Measurements from ENCODE around the gene TSTD2.

TSTD2 gene

DNA sequence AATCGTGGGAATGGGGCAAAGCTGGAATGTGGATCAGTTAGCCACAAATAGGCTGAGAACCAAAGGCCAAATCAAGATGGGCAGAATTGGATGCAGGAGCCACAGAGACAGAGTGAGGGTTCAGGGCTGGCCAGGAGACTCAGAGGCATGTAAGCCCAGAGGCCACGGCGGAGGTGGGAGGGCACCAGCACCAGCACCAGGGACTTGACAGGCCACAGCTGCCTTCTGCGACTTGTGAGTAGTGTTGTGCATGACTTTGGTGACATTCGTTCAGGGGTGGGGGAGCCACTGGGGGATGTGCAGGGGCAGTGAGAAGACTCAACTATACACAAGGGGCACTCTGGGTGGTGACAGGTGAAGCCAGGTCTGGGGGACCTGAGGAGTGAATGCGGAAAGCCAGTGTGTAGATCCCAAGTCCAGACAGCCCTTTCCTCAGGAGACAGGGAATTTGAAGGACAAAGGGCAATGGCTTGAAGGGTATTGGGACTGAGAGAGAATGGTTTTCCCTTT lies 78.5 kb downstream of the TSTD2 start:
- Histone ChIP-seq H3K79me2 (no peaks in the 10 kb centered on the region), H3K4me1 (peaks cover 8% of the 10 kb centered on the region)

DNA sequence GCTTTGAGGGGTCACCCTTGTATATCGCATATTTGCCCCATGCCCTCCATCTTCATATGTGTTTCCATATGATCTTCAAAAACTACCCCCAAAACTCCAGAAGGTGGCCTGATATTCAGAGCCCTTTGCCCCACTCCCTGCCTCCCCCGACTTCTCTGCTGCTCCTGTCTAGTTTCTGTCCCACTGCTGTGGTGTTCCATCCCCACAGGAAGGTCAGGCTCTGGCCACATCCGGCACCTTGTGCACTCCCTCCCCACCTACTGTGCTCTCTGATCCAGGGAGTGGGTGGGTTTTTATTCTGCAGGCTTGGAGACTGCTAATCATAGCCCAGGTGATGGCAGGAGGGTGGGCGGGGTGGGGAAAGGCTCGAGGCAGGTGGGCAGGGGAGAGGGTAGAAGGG lies 79.3 kb downstream of the TSTD2 start:
- H3K9me3 ChIP-seq (ENCODE audit: control insufficient read depth, low read length): no peaks in the 10 kb centered on the region
- H3K4me2 ChIP-seq (ENCODE audit: low read length): no peak overlapping the region
- TF ChIP-seq, protein P1, sequence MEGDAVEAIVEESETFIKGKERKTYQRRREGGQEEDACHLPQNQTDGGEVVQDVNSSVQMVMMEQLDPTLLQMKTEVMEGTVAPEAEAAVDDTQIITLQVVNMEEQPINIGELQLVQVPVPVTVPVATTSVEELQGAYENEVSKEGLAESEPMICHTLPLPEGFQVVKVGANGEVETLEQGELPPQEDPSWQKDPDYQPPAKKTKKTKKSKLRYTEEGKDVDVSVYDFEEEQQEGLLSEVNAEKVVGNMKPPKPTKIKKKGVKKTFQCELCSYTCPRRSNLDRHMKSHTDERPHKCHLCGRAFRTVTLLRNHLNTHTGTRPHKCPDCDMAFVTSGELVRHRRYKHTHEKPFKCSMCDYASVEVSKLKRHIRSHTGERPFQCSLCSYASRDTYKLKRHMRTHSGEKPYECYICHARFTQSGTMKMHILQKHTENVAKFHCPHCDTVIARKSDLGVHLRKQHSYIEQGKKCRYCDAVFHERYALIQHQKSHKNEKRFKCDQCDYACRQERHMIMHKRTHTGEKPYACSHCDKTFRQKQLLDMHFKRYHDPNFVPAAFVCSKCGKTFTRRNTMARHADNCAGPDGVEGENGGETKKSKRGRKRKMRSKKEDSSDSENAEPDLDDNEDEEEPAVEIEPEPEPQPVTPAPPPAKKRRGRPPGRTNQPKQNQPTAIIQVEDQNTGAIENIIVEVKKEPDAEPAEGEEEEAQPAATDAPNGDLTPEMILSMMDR (IDR thresholded peaks at IDR 0.05): no peak
- no peaks in the 10 kb centered on the region for H3K36me3 ChIP-seq (ENCODE audit: control insufficient read depth, insufficient read depth, low read length)
- H3K27me3 ChIP-seq (ENCODE audit: control insufficient read depth, insufficient read depth, low read length): no peaks in the 10 kb centered on the region
- no peak overlapping the region for H2AFZ ChIP-seq
- H3K4me3 ChIP-seq (ENCODE audit: low read depth, low read length): no peak overlapping the region
- H3K4me1 ChIP-seq: peaks cover 6% of the 10 kb centered on the region
- H3K27ac ChIP-seq: no peak overlapping the region
- no peaks in the 10 kb centered on the region for H3K79me2 ChIP-seq
- H3K9ac ChIP-seq: no peak overlapping the region

More for the DNA sequence above, 78.5 kb downstream of the TSTD2 start:
- Histone ChIP-seq H3K4me3 (ENCODE audit: low read depth, low read length) (no peak overlapping the region), H3K9me3 (ENCODE audit: control insufficient read depth, low read length) (no peaks in the 10 kb centered on the region), H3K9ac (no peak overlapping the region), H3K27me3 (ENCODE audit: control insufficient read depth, insufficient read depth, low read length) (no peaks in the 10 kb centered on the region), H3K4me2 (ENCODE audit: low read length) (no peak overlapping the region), H2AFZ (no peak overlapping the region), H3K36me3 (ENCODE audit: control insufficient read depth, insufficient read depth, low read length) (no peaks in the 10 kb centered on the region), H3K27ac (no peak overlapping the region)
- TF ChIP-seq, protein P1 (IDR thresholded peaks at IDR 0.05): no peak

DNA sequence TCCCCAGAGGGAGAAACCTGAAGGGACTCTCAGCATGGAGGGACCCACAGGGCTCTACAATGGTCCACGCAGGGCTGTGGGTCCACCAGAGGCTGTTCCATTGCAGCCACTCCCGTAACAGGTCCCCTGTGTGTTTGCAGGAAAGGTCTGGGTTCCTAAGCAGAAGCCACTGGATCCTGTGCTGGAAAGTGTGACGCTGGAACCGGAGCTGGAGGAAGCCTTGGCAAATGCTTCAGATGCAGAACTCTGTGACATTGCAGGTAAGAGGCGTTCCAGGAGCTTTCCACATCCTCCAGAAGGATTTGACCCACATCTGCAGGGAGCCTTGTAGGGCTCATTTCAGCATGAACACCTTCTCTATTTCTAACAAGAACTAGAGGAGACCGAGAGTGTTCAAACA lies 80.0 kb downstream of the TSTD2 start:
- no peaks in the 10 kb centered on the region for H3K27me3 ChIP-seq (ENCODE audit: control insufficient read depth, insufficient read depth, low read length)
- H3K4me1 ChIP-seq: peaks cover 6% of the 10 kb centered on the region
- TF ChIP-seq, protein P1 (IDR thresholded peaks at IDR 0.05): no peak
- no peak overlapping the region for H3K9ac ChIP-seq
- H3K4me3 ChIP-seq (ENCODE audit: low read depth, low read length): no peak overlapping the region
- H3K36me3 ChIP-seq (ENCODE audit: control insufficient read depth, insufficient read depth, low read length): no peaks in the 10 kb centered on the region
- H3K27ac ChIP-seq: no peak overlapping the region
- H3K4me2 ChIP-seq (ENCODE audit: low read length): no peak overlapping the region
- no peaks in the 10 kb centered on the region for H3K79me2 ChIP-seq
- no peak overlapping the region for H2AFZ ChIP-seq
- H3K9me3 ChIP-seq (ENCODE audit: control insufficient read depth, low read length): no peaks in the 10 kb centered on the region

DNA sequence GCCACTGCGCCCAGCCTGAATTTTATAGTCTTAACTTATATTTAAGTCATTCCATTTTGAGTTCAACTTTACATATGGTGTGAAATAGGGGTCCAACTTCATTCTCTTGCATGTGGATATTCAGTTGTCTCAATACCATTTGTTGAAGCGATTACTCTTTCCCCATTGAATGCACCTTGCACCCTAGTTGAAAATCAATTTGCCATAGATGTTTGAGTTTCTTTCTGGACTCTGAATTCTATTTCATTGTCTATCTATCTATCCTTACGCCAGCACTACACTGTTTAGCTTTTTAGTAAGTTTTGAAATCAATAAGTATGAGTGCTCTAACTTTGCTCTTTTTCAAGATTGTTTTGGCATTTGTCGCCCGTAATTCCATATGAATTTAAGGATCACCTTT lies 81.9 kb downstream of the TSTD2 start:
- Histone ChIP-seq H3K4me1 (no peaks in the 10 kb centered on the region), H3K9ac (no peak overlapping the region), H3K36me3 (ENCODE audit: control insufficient read depth, insufficient read depth, low read length) (no peaks in the 10 kb centered on the region), H3K9me3 (ENCODE audit: control insufficient read depth, low read length) (no peaks in the 10 kb centered on the region), H3K4me3 (ENCODE audit: low read depth, low read length) (no peak overlapping the region), H3K4me2 (ENCODE audit: low read length) (no peak overlapping the region), H2AFZ (no peak overlapping the region), H3K27ac (no peak overlapping the region), H3K79me2 (no peaks in the 10 kb centered on the region), H3K27me3 (ENCODE audit: control insufficient read depth, insufficient read depth, low read length) (no peaks in the 10 kb centered on the region)
- TF ChIP-seq, protein P1 (IDR thresholded peaks at IDR 0.05): no peak

DNA sequence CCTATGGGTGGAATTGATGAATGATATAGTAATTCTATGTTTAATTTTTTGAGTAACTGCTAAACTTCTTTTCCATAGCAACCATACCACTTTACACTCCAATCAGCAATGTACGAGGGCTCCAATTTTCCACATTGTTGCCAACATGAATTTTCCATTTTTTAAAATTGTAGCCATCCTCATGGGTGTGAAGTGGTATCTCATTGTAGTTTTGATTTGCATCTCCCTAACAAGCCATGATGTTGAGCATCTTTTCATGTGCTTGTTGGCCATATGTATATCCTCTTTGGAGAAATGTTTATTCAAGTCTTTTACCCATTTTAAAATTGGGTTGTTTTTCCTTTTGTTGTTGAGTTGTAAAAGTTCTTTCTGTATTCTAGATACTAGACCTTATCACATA lies 82.8 kb downstream of the TSTD2 start:
- Histone ChIP-seq H3K4me3 (ENCODE audit: low read depth, low read length) (no peak overlapping the region), H3K27me3 (ENCODE audit: control insufficient read depth, insufficient read depth, low read length) (no peaks in the 10 kb centered on the region), H2AFZ (no peak overlapping the region), H3K9ac (no peak overlapping the region), H3K79me2 (no peaks in the 10 kb centered on the region), H3K4me1 (no peaks in the 10 kb centered on the region), H3K4me2 (ENCODE audit: low read length) (no peak overlapping the region), H3K27ac (no peak overlapping the region), H3K36me3 (ENCODE audit: control insufficient read depth, insufficient read depth, low read length) (no peaks in the 10 kb centered on the region), H3K9me3 (ENCODE audit: control insufficient read depth, low read length) (no peaks in the 10 kb centered on the region)
- TF ChIP-seq, protein P1 (IDR thresholded peaks at IDR 0.05): no peak

Measured in parathyroid adenoma (tissue), 2 donors.